ENCODE measurements around the gene NEK5. TPM values are rescaled to one million over a fixed set of nuclear protein-coding genes. Genes with fewer than 3 reads are reported as not detected.
A peak's percentile ranks its signal among the peaks of the same experiment; 100 is the strongest.
"Not testable (repeated sequence)": the region's sequence is repeated elsewhere in the genome, so short reads cannot be mapped to it uniquely, and the experiment has no call there.

NEK5 gene, protein sequence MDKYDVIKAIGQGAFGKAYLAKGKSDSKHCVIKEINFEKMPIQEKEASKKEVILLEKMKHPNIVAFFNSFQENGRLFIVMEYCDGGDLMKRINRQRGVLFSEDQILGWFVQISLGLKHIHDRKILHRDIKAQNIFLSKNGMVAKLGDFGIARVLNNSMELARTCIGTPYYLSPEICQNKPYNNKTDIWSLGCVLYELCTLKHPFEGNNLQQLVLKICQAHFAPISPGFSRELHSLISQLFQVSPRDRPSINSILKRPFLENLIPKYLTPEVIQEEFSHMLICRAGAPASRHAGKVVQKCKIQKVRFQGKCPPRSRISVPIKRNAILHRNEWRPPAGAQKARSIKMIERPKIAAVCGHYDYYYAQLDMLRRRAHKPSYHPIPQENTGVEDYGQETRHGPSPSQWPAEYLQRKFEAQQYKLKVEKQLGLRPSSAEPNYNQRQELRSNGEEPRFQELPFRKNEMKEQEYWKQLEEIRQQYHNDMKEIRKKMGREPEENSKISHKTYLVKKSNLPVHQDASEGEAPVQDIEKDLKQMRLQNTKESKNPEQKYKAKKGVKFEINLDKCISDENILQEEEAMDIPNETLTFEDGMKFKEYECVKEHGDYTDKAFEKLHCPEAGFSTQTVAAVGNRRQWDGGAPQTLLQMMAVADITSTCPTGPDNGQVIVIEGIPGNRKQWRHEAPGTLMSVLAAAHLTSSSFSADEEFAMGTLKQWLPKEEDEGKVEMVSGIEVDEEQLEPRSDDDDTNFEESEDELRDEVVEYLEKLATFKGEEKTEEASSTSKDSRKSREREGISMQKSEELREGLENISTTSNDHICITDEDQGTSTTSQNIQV
- total RNA-seq (not detected), polyA plus RNA-seq (under 1 TPM in 1 of 2 donors, not detected in 1; 0.06 TPM)

DNA sequence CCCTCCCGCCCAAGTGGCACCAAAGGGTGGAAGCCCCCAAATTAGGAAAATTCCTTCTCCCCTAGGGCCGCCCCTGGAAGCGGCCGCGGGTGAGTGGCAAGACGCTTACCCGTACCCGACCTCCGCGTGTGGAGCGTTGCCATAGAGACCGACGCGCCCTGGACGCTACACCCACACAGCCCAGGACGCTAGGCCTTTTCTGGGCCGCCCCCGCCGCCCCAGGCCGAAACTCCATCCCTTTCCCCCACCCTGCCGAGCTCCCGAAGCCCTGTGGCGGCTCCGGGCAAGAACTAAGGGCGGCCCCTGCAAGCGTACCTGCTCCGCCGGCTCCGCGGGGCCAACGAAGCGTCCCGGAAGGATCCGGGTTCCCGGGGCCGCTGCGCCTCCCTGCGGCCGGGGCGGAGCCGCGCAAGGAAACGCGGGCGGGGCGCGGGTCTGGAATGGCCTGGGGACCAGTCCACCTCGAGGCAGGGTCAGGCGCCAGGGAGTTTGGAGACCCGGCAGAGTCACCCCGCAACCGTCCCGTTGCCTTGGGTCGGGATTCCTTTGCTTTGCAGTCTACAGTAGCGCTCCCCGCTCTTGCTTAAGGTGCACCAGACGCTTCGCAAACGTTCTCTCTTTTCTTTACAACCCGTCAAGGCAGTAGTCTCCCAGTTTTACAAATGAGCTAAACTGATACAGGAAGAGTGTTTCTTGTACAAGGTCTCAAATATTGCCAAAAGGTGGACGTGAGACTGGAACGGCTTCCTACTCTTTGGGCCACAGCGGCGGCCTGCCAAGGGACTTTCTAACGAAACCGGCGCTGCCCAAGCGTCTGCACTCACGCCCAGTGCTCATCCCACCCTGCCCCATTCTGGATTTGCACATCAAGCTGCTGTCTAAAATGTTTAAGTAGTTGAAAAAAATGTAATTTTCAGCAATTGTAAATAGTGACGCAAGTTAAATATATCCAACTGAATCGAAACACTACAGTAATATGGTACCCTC is at the start of gene NEK5:
NEK5 (minus strand) TSS at position 360 of the 987 bp plus-strand sequence. CDS start 1,591 bp downstream, outside the sequence.
- Mint-ChIP-seq H3K36me3 (peaks cover 21 to 23% of the 10 kb centered on the region in 2 donors), H3K4me1 (peaks cover 11 to 19% (median 13%) of the 10 kb centered on the region in 4 donors), H3K9me3 (no peaks in the 10 kb centered on the region), H3K4me3 (peak within 1 kb of the TSS; percentile 77 to 95 (median 86)), H3K27me3 (peaks cover 0 to 3% of the 10 kb centered on the region in 2 donors), H3K27ac (peak within 1 kb of the TSS in 6 of 7 donors; percentile 3 to 50 (median 18))
- Histone ChIP-seq H3K27ac (ENCODE audit: low read depth, low read length) (no peak within 1 kb of the TSS), H3K4me3 (ENCODE audit: low read length in 2 of 2) (peak within 1 kb of the TSS; percentile 59 to 73), H3K27me3 (ENCODE audit: insufficient read depth, low read length) (peaks cover 4% of the 10 kb centered on the region), H3K9me3 (ENCODE audit: control insufficient read depth in 1 of 2, low read length in 2 of 2) (no peaks in the 10 kb centered on the region), H3K4me1 (ENCODE audit: insufficient read depth, low read length) (peaks cover 19% of the 10 kb centered on the region), H3K36me3 (ENCODE audit: insufficient read depth, low read length) (peaks cover 4% of the 10 kb centered on the region)
- ChIA-PET CTCF (ENCODE audit: partially characterized antibody) (interaction anchor here (0.5 to 4.1 kb wide), 22 partner anchors 9 to 998 kb away, joined by 3 to 59 read pairs (median 3); partner anchors contain the start of genes ALG11 and TMEM272), POLR2A (ENCODE audit: partially characterized antibody) (interaction anchor here (1.1 to 2.2 kb wide), 3 partner anchors 27 to 313 kb away, joined by 3 to 7 read pairs (median 3); partner anchors contain the start of gene NEK3)
- intact Hi-C loops (cut with micrococcal nuclease) = loop anchor here (2.0 to 5.0 kb wide), 5 partner anchors 26 to 323 kb away; partner anchors contain the start of gene VPS36
- DNase-seq = peak; percentile 48 to 58 (median 55)

DNA sequence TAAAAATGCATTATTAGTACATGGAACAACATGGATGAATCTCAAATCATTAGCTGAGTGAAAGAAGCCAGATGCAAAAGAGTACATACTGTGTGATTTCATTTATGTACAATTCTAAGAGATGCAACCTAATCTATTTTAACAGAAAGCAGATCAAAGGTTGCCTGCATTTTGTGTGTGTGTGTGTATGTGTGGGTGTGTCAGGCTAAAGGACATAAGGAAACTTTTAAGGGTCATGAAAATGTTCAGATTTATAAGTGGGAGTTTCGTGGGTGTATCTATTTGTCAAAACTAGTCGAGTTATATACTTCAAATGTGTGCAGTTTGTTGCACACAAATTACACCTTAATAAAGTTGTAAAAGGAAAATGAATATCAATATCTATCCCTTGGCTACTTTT is 48.4 kb upstream of the NEK5 start:
- CTCF ChIA-PET (ENCODE audit: partially characterized antibody) = no interaction called here
- Histone ChIP-seq H3K9me3 (ENCODE audit: control insufficient read depth in 1 of 2, low read length in 2 of 2) (no peaks in the 10 kb centered on the region), H3K27me3 (ENCODE audit: insufficient read depth, low read length) (no peaks in the 10 kb centered on the region), H3K4me1 (ENCODE audit: insufficient read depth, low read length) (no peaks in the 10 kb centered on the region), H3K4me3 (ENCODE audit: low read length in 2 of 2) (no peak overlapping the region), H3K36me3 (ENCODE audit: insufficient read depth, low read length) (peaks cover 24% of the 10 kb centered on the region), H3K27ac (ENCODE audit: low read depth, low read length) (no peak overlapping the region)
- Mint-ChIP-seq H3K4me3 (no peak overlapping the region), H3K27ac (peak overlapping the region in 1 of 7 donors; percentile 81), H3K4me1 (peaks cover 0 to 2% (median under 1%) of the 10 kb centered on the region in 4 donors), H3K9me3 (no peaks in the 10 kb centered on the region), H3K27me3 (no peaks in the 10 kb centered on the region), H3K36me3 (peaks cover 18 to 57% of the 10 kb centered on the region in 2 donors)
- intact Hi-C loops (cut with micrococcal nuclease) = no loop called here
- no peak for DNase-seq
- POLR2A ChIA-PET (ENCODE audit: partially characterized antibody) = no interaction called here

DNA sequence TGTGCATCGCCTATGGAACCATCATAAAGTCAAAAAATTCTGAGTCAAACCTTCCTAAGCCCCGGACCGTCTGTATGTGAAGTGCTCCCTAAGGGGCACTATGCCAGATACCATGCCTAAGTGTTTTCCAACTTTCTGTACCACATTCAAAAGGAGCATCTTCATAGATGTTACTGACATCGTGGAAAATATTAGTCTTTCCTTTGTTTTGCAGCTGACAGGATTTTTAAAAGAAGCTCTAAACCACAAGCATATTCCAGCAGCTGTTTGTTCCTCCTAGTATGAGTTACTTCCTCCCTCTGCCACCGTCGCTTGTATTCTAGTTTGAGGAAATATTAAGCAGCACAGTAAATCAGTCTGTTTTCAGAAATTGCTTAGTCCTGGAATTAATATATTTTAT is 45.1 kb upstream of the NEK5 start:
- H3K27ac Mint-ChIP-seq = peak overlapping the region in 5 of 7 donors; percentile 2 to 60 (median 27)
- H3K4me1 Mint-ChIP-seq; H3K4me3 Mint-ChIP-seq; H3K4me3 ChIP-seq (ENCODE audit: low read length in 2 of 2); DNase-seq; H3K27ac ChIP-seq (ENCODE audit: low read depth, low read length); H3K4me1 ChIP-seq (ENCODE audit: insufficient read depth, low read length); intact Hi-C loops (cut with micrococcal nuclease); H3K9me3 Mint-ChIP-seq; H3K27me3 ChIP-seq (ENCODE audit: insufficient read depth, low read length); H3K27me3 Mint-ChIP-seq; H3K9me3 ChIP-seq (ENCODE audit: control insufficient read depth in 1 of 2, low read length in 2 of 2): not testable (repeated sequence)
- ChIA-PET CTCF (ENCODE audit: partially characterized antibody) (interaction anchor here (1.4 kb wide), 1 partner anchor 12 kb away, joined by 3 read pairs; no protein-coding TSS in a partner anchor), POLR2A (ENCODE audit: partially characterized antibody) (interaction anchor here (1.1 kb wide), 1 partner anchor 18 kb away, joined by 3 read pairs; no protein-coding TSS in a partner anchor)
- H3K36me3 ChIP-seq (ENCODE audit: insufficient read depth, low read length) = peaks cover 20% of the 10 kb centered on the region
- H3K36me3 Mint-ChIP-seq = peaks cover 13 to 61% of the 10 kb centered on the region in 2 donors

DNA sequence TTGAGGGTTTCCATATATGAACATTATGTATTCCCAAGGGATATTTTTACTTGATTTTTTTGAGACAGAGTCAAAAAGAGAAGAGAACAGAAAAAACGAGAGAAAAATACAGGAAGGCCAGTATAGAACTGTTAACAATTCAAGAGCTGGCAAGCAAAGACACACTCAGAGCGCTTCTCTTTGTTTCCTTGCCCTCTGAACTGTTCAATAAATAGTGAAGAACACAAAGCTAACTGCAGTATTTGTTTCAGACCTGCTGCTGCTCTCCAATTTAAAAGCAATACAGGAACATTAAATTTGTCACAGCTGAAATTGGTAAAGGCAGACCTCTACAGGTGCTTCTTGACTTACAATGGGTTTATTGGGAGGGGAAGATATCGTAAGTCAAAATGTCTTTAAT is 44.5 kb upstream of the NEK5 start:
- CTCF ChIA-PET (ENCODE audit: partially characterized antibody) = interaction anchor here (1.3 to 1.4 kb wide), 2 partner anchors 13 to 45 kb away, joined by 3 read pairs; partner anchors contain the start of gene NEK5
- H3K4me3 Mint-ChIP-seq = no peak overlapping the region

DNA sequence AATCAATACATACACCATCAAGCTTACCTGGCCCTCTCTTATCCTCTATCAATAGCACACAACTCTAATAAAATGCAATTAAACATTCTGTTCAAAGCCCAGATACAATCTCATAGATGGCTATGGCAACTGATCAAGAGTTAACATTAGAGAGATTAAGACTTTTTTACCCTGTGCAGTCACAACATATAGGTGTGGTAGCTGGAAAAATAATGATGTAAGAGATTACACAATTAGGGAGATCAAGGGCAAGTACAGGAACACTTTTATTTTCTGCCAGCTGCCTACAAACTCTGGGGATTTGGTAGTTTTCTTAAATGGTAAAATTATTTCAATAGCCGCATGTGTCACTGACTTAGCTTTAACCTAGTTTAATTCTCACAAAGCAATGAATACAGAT is 42.8 kb upstream of the NEK5 start:
- H3K9me3 ChIP-seq (ENCODE audit: control insufficient read depth in 1 of 2, low read length in 2 of 2); H3K4me1 Mint-ChIP-seq; DNase-seq; H3K4me3 ChIP-seq (ENCODE audit: low read length in 2 of 2); H3K4me1 ChIP-seq (ENCODE audit: insufficient read depth, low read length); H3K27me3 Mint-ChIP-seq; intact Hi-C loops (cut with micrococcal nuclease); H3K27ac ChIP-seq (ENCODE audit: low read depth, low read length); H3K9me3 Mint-ChIP-seq; H3K27me3 ChIP-seq (ENCODE audit: insufficient read depth, low read length); POLR2A ChIA-PET (ENCODE audit: partially characterized antibody); H3K4me3 Mint-ChIP-seq; CTCF ChIA-PET (ENCODE audit: partially characterized antibody): not testable (repeated sequence)
- peak overlapping the region in 3 of 7 donors; percentile 0 to 63 (median 48) for H3K27ac Mint-ChIP-seq
- peaks cover 14 to 64% of the 10 kb centered on the region in 2 donors for H3K36me3 Mint-ChIP-seq
- H3K36me3 ChIP-seq (ENCODE audit: insufficient read depth, low read length) = peaks cover 11% of the 10 kb centered on the region

More for the DNA sequence above, 44.5 kb upstream of the NEK5 start:
- H3K36me3 ChIP-seq (ENCODE audit: insufficient read depth, low read length) = peaks cover 20% of the 10 kb centered on the region
- H3K27ac ChIP-seq (ENCODE audit: low read depth, low read length) = no peak overlapping the region
- no peaks in the 10 kb centered on the region for H3K4me1 ChIP-seq (ENCODE audit: insufficient read depth, low read length)
- POLR2A ChIA-PET (ENCODE audit: partially characterized antibody) = no interaction called here
- Mint-ChIP-seq H3K27me3 (no peaks in the 10 kb centered on the region), H3K36me3 (peaks cover 13 to 65% of the 10 kb centered on the region in 2 donors), H3K9me3 (no peaks in the 10 kb centered on the region), H3K4me1 (peaks cover 0 to 2% (median under 1%) of the 10 kb centered on the region in 4 donors), H3K27ac (peak overlapping the region in 2 of 7 donors; percentile 57 to 66)
- DNase-seq = no peak
- no peaks in the 10 kb centered on the region for H3K9me3 ChIP-seq (ENCODE audit: control insufficient read depth in 1 of 2, low read length in 2 of 2)
- no peak overlapping the region for H3K4me3 ChIP-seq (ENCODE audit: low read length in 2 of 2)
- H3K27me3 ChIP-seq (ENCODE audit: insufficient read depth, low read length) = no peaks in the 10 kb centered on the region
- intact Hi-C loops (cut with micrococcal nuclease) = no loop called here

DNA sequence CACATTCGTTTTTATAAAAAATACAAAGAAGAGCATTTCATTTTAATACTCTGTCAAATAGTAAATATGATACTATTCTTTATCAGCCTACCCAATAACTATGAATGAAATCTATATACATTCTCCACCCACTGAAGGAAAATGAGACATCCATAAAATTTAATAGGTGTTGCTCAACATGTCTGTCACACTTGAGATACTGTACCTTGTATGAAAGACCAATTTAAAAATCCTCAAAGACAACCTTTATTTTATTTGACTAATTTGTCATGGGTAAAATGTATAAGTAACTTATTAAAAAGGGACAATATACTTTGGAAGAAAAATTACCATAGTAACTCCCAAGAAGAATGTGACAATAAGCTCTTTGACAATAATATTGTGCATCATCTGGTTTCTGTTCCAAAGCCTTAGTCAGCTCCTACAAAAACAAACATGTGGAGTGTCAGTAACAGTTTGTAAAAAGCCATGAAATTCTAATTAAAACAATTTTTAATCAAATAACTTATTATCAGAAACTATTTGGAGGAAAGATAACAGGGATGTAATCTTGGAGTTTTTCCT is 42.0 kb upstream of the NEK5 start:
- H3K4me1 ChIP-seq (ENCODE audit: insufficient read depth, low read length); H3K4me1 Mint-ChIP-seq; H3K27me3 Mint-ChIP-seq; POLR2A ChIA-PET (ENCODE audit: partially characterized antibody); H3K9me3 Mint-ChIP-seq; H3K27ac Mint-ChIP-seq; H3K9me3 ChIP-seq (ENCODE audit: control insufficient read depth in 1 of 2, low read length in 2 of 2); H3K4me3 Mint-ChIP-seq; H3K27me3 ChIP-seq (ENCODE audit: insufficient read depth, low read length); H3K4me3 ChIP-seq (ENCODE audit: low read length in 2 of 2); H3K27ac ChIP-seq (ENCODE audit: low read depth, low read length); DNase-seq; intact Hi-C loops (cut with micrococcal nuclease): not testable (repeated sequence)
- CTCF ChIA-PET (ENCODE audit: partially characterized antibody) = interaction anchor here (1.2 kb wide), 1 partner anchor 13 kb away, joined by 3 read pairs; no protein-coding TSS in a partner anchor
- H3K36me3 ChIP-seq (ENCODE audit: insufficient read depth, low read length) = peaks cover 11% of the 10 kb centered on the region
- peaks cover 19 to 69% of the 10 kb centered on the region in 2 donors for H3K36me3 Mint-ChIP-seq

Measured in CD4-positive, alpha-beta memory T cell (primary cell).